Measurements from ENCODE around the gene C14orf119. TPM values are rescaled to one million over a fixed set of nuclear protein-coding genes. Genes with fewer than 3 reads are reported as not detected.

C14orf119 gene
- total RNA-seq, 1 experiment from 2014 or later, result 46.8 TPM

- ChIA-PET POLR2A (no interaction called here), CTCF (interaction anchor here (0.6 kb wide), 1 partner anchor 226 kb away, joined by 4 read pairs; no protein-coding TSS in a partner anchor), RAD21 (ENCODE audit: low non-redundant PET in 1 of 2, low total read pairs in 2 of 2, uncharacterized antibody in 2 of 2, unreplicated experiment in 2 of 2) (no interaction called here)
- H3K4me2 ChIP-seq (ENCODE audit: low read length), result no peak overlapping the region
- no peak overlapping the region for H3K27ac ChIP-seq (ENCODE audit: low read depth, low read length)
- no peaks in the 10 kb centered on the region for H3K9me2 ChIP-seq (ENCODE audit: insufficient read depth)
- H3K9ac ChIP-seq (ENCODE audit: low read length), result no peak overlapping the region
- no peak overlapping the region for H2AFZ ChIP-seq (ENCODE audit: low read depth, low read length, poor library complexity, severe bottlenecking)
- no peak overlapping the region for H3K4me3 ChIP-seq (replicated peaks in 1 of 2; ENCODE audit: low read depth in 1 of 2, low read length in 2 of 2)
- H3K27me3 ChIP-seq (ENCODE audit: insufficient read depth, low read length), result no peaks in the 10 kb centered on the region
- H4K20me1 ChIP-seq (ENCODE audit: insufficient read depth), result no peaks in the 10 kb centered on the region
- TF ChIP-seq SRF (IDR thresholded peaks at IDR 0.05; ENCODE audit: low read depth), result no peak
- TF ChIP-seq CBX3 (IDR thresholded peaks at IDR 0.05; ENCODE audit: low read depth), result no peak
- no peak for TF ChIP-seq YY1 (IDR thresholded peaks at IDR 0.05; ENCODE audit: extremely low read depth, insufficient replicate concordance, low read depth, low read length)
- TF ChIP-seq FOSL1 (IDR thresholded peaks at IDR 0.05; ENCODE audit: low read depth), result no peak
- no peak for TF ChIP-seq CEBPB (IDR thresholded peaks at IDR 0.05; ENCODE audit: low read depth)
- no peak for TF ChIP-seq EZH2phosphoT487 (IDR thresholded peaks at IDR 0.05; ENCODE audit: borderline replicate concordance)
- DNase-seq (ENCODE audit: low read depth, low spot score), result no peak
- no peaks in the 10 kb centered on the region for H3K9me3 ChIP-seq (ENCODE audit: control insufficient read depth in 1 of 2, insufficient read depth in 1 of 2, low read depth in 1 of 2, low read length in 2 of 2)
- intact Hi-C loops (cut with micrococcal nuclease), result no loop called here
- peaks cover 12 to 23% of the 10 kb centered on the region in 2 experiments for H3K4me1 ChIP-seq (ENCODE audit: control insufficient read depth in 1 of 2, insufficient read depth in 2 of 2, low read length in 2 of 2)
- no peaks in the 10 kb centered on the region for H3K36me3 ChIP-seq (ENCODE audit: control insufficient read depth in 1 of 2, insufficient read depth in 2 of 2, low read length in 2 of 2)
- BruUV-seq (replicated peaks), result no TSS peak
- no peaks in the 10 kb centered on the region for H3K79me2 ChIP-seq (ENCODE audit: insufficient read depth, low read length)
- ATAC-seq, result no peak
Measured at GRCh38 chr14:23117371-23118020, 22.2 kb downstream of the C14orf119 start.

GRCh38 chr14:23118506-23119362, 23.4 kb downstream of the C14orf119 start, which contains the start of gene CEBPE:
Gene CEBPE (minus strand): TSS chr14:23119255. CDS start chr14:23119091, 164 bp downstream.
- H3K4me1 ChIP-seq (ENCODE audit: control insufficient read depth in 1 of 2, insufficient read depth in 2 of 2, low read length in 2 of 2), result peaks cover 12 to 23% of the 10 kb centered on the region in 2 experiments
- no peak within 1 kb of the TSS for H3K27ac ChIP-seq (ENCODE audit: low read depth, low read length)
- DNase-seq (ENCODE audit: low read depth, low spot score) (no peak), ATAC-seq (no peak)
- ChIA-PET RAD21 (ENCODE audit: low non-redundant PET in 1 of 2, low total read pairs in 2 of 2, uncharacterized antibody in 2 of 2, unreplicated experiment in 2 of 2) (interaction anchor here in 1 of 2 experiments (0.6 to 0.8 kb wide), 2 partner anchors 66 to 68 kb away, joined by 4 read pairs; no protein-coding TSS in a partner anchor), CTCF (interaction anchor here (2.1 to 4.3 kb wide), 2 partner anchors 50 to 67 kb away, joined by 7 to 162 read pairs; partner anchors contain the start of gene SLC7A8), POLR2A (no interaction called here)
- no peaks in the 10 kb centered on the region for H3K9me2 ChIP-seq (ENCODE audit: insufficient read depth)
- no peak within 1 kb of the TSS for H2AFZ ChIP-seq (ENCODE audit: low read depth, low read length, poor library complexity, severe bottlenecking)
- no peaks in the 10 kb centered on the region for H4K20me1 ChIP-seq (ENCODE audit: insufficient read depth)
- no peaks in the 10 kb centered on the region for H3K27me3 ChIP-seq (ENCODE audit: insufficient read depth, low read length)
- H3K4me3 ChIP-seq (replicated peaks in 1 of 2; ENCODE audit: low read depth in 1 of 2, low read length in 2 of 2), result no peak within 1 kb of the TSS
- intact Hi-C loops (cut with micrococcal nuclease), result no loop called here
- H3K79me2 ChIP-seq (ENCODE audit: insufficient read depth, low read length), result no peaks in the 10 kb centered on the region
- no peak within 1 kb of the TSS for H3K9ac ChIP-seq (ENCODE audit: low read length)
- no peaks in the 10 kb centered on the region for H3K36me3 ChIP-seq (ENCODE audit: control insufficient read depth in 1 of 2, insufficient read depth in 2 of 2, low read length in 2 of 2)
- H3K9me3 ChIP-seq (ENCODE audit: control insufficient read depth in 1 of 2, insufficient read depth in 1 of 2, low read depth in 1 of 2, low read length in 2 of 2), result no peaks in the 10 kb centered on the region
- no TSS peak for BruUV-seq (replicated peaks)
- no peak within 1 kb of the TSS for H3K4me2 ChIP-seq (ENCODE audit: low read length)
- TF ChIP-seq ZNF274 (IDR thresholded peaks at IDR 0.05; ENCODE audit: low read depth, low read length) (no peak), YY1 (IDR thresholded peaks at IDR 0.05; ENCODE audit: extremely low read depth, insufficient replicate concordance, low read depth, low read length) (no peak), SRF (IDR thresholded peaks at IDR 0.05; ENCODE audit: low read depth) (no peak), CEBPB (IDR thresholded peaks at IDR 0.05; ENCODE audit: low read depth) (no peak), ATF3 (IDR thresholded peaks at IDR 0.05) (no peak), TCF7L2 (IDR thresholded peaks at IDR 0.05; ENCODE audit: borderline replicate concordance, extremely low read depth, insufficient read depth, insufficient read length) (no peak), REST (IDR thresholded peaks at IDR 0.05; ENCODE audit: low read depth) (no peak), EGR1 (IDR thresholded peaks at IDR 0.05; ENCODE audit: low read depth) (no peak), JUND (IDR thresholded peaks at IDR 0.05) (no peak), EZH2phosphoT487 (IDR thresholded peaks at IDR 0.05; ENCODE audit: borderline replicate concordance) (no peak), ELF1 (IDR thresholded peaks at IDR 0.05; ENCODE audit: borderline replicate concordance, low read depth) (no peak), POLR2AphosphoS5 (IDR thresholded peaks at IDR 0.05; ENCODE audit: low read depth, low read length) (no peak), SP1 (IDR thresholded peaks at IDR 0.05; ENCODE audit: low read depth) (no peak)

Measured in HCT116 (cell line).